GM12865 (cell line): ENCODE measurements around the gene MAN1A1.

Source experiments
- DNase-seq: peaks from one replicate; pipeline ENCODE4 v3.0.0; 2010; ENCODE audit warnings: low read depth
- H3K4me3 ChIP-seq: 2 replicates; pipeline ENCODE4 v1.5.1; 2011; ENCODE audit warnings: mild to moderate bottlenecking, low read depth, low read length, control low read depth
- TF ChIP-seq, protein P1 (sequence below): IDR thresholded peaks from 2 replicates; pipeline ENCODE4 v1.5.1; 2011; ENCODE audit warnings: low read length, control low read depth, low read depth, inconsistent platforms; ENCODE audit not compliant: insufficient read depth; ENCODE audit errors: missing control alignments

MAN1A1 gene

DNA sequence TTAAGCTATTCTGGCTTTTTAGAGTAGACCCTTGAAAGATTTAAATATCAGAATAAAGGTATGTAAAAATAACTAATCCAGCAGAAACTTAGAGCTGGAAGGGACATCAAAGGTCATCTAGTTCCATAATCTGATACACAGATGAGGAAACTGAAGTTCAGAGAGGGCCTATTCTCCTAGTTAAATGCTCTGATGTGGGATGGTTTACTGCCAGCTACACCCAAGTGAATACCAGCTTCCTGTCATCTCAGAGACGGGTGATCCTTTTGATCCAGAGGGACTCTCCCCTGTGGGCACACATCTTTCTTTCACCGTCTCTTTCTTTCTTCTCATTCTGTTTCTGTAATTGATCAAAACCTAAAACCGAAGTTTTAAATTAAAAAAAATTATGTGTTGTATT, 94.1 kb downstream of the MAN1A1 start:
- no peak overlapping the region for H3K4me3 ChIP-seq
- DNase-seq = no peak
- TF ChIP-seq, protein P1, sequence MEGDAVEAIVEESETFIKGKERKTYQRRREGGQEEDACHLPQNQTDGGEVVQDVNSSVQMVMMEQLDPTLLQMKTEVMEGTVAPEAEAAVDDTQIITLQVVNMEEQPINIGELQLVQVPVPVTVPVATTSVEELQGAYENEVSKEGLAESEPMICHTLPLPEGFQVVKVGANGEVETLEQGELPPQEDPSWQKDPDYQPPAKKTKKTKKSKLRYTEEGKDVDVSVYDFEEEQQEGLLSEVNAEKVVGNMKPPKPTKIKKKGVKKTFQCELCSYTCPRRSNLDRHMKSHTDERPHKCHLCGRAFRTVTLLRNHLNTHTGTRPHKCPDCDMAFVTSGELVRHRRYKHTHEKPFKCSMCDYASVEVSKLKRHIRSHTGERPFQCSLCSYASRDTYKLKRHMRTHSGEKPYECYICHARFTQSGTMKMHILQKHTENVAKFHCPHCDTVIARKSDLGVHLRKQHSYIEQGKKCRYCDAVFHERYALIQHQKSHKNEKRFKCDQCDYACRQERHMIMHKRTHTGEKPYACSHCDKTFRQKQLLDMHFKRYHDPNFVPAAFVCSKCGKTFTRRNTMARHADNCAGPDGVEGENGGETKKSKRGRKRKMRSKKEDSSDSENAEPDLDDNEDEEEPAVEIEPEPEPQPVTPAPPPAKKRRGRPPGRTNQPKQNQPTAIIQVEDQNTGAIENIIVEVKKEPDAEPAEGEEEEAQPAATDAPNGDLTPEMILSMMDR = no peak

GRCh38 chr6:119250036-119250435, 99.5 kb downstream of the MAN1A1 start:
- TF ChIP-seq, protein P1 = no peak
- no peak overlapping the region for H3K4me3 ChIP-seq
- DNase-seq = no peak

GRCh38 chr6:119249319-119249718, 100.2 kb downstream of the MAN1A1 start:
- no peak overlapping the region for H3K4me3 ChIP-seq
- no peak for DNase-seq
- TF ChIP-seq, protein P1 = no peak

- no peak overlapping the region for H3K4me3 ChIP-seq
- DNase-seq = no peak
- TF ChIP-seq, protein P1 = no peak
These were observed 102.1 kb downstream of the MAN1A1 start for GRCh38 chr6:119247504-119247903.

- TF ChIP-seq, protein P1 = no peak
- DNase-seq = no peak
- H3K4me3 ChIP-seq = no peak overlapping the region
These were observed 105.9 kb downstream of the MAN1A1 start for GRCh38 chr6:119243657-119244056.

DNA sequence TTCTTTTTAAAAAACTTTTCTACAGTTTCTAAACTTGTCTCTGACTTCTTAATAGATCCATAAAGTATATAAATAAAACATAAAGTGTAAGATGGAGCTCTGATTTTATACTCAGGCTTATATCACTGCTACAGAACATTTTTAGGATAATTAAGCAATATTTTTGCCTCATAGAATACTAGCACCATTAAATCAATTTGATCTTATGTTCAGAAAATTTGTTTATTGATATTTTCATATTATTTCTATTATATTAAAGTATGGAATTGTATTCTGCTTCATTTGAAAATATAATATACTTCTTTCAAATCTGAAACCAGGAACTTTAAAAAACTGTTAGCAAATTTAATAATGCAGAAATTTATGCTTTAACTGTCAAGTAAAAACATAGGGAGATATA, 106.5 kb downstream of the MAN1A1 start:
- no peak for DNase-seq
- TF ChIP-seq, protein P1 = no peak
- no peak overlapping the region for H3K4me3 ChIP-seq

DNA sequence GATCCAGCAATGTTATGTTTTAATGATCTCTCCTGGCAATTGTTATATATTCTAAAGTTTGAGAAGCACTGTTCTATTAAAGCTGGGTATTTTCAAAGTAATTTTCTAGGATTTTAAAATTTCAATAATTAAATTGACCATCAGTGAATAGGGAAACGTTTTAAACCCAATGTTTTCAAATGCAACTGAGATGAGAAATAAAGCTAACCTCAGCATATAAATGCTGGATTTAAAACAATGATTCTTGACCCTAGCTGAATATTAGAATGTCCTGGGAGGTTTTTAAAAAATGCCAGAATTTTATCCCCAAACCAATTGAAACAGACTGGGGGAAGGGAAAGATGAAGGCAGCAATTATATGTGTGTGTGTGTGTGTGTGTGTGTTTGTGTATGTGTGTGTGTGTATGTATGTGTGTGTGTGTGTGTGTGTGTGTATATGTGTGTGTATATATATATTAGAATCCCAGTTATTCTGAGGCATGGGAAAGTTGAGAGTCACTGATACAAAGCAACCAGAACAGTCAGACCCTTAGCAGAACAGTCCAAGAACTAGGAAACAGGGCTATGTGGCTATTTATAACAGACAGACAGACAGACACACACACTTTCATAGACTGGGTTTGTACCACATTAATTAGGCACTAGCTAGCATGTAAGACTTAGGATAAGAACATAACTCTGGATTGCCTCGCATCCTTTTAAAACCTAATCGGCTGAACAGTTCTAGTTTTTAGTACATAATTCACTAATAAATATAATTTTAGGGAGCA, 107.8 kb downstream of the MAN1A1 start:
- H3K4me3 ChIP-seq = no peak overlapping the region
- no peak for DNase-seq
- TF ChIP-seq, protein P1 = no peak
